Thoracic aorta (tissue), 2 donors: Measurements from ENCODE around the gene PNPLA7. TPM values are rescaled to one million over a fixed set of nuclear protein-coding genes. Genes with fewer than 3 reads are reported as not detected.
"Not testable (repeated sequence)": the region's sequence is repeated elsewhere in the genome, so short reads cannot be mapped to it uniquely, and the experiment has no call there.

Experiments used
- ATAC-seq: fragments of 150-250 bp; one replicate; pipeline ENCODE4 v1.8.0; 2017; ENCODE audit warnings: low read depth; ENCODE audit not compliant: insufficient number of reproducible peaks, low FRiP score
- DNase-seq: peaks from one replicate; pipeline ENCODE4 v3.0.0-alpha.2; 2020; ENCODE audit warnings: low spot score
- H3K27ac ChIP-seq, 2 donors: fragments of 200-600 bp; sonication (generic); 1 replicate in 1 of 2; 2 replicates in 1 of 2; pipeline ENCODE4 v1.5.1; 2016; ENCODE audit warnings: mild to moderate bottlenecking in 2 of 2, moderate library complexity in 2 of 2
- H3K27me3 ChIP-seq: fragments of 200-600 bp; sonication (generic); replicated peaks from 2 replicates; pipeline ENCODE4 v1.6.0; 2016; ENCODE audit warnings: mild to moderate bottlenecking; ENCODE audit not compliant: insufficient read depth
- H3K36me3 ChIP-seq: fragments of 200-600 bp; sonication (generic); one replicate; pipeline ENCODE4 v1.5.1; 2016
- H3K4me1 ChIP-seq, 2 donors: fragments of 200-600 bp; sonication (generic); 1 replicate in 1 of 2; 2 replicates in 1 of 2; pipeline versions ENCODE4 v1.5.1 to v1.6.0; 2016; ENCODE audit warnings: low read depth in 2 of 2, mild to moderate bottlenecking in 1 of 2; ENCODE audit not compliant: control insufficient read depth in 1 of 2
- H3K4me3 ChIP-seq: fragments of 200-600 bp; sonication (generic); 2 replicates; pipeline ENCODE4 v1.5.1; 2016; ENCODE audit warnings: mild to moderate bottlenecking
- H3K9me3 ChIP-seq: fragments of 200-600 bp; sonication (generic); 2 replicates; pipeline ENCODE4 v1.5.1; 2016
- CTCF ChIP-seq: fragments of 200-600 bp; sonication (generic); IDR thresholded peaks from one replicate; pipeline ENCODE4 v1.5.1; 2019; ENCODE audit warnings: antibody characterized with exemption
- total RNA-seq, 2 donors: library from RNA; depleted of rRNA; stranded (reverse); fragments of >200 nt; gene quantifications; one replicate each; pipeline versions ENCODE4 v1.1.0 to v1.2.3, GENCODE V29; 2016

PNPLA7 gene
- total RNA-seq = 10 to 100 TPM; 12.7 to 21.4 TPM

GRCh38 chr9:137550231-137550621 is at the start of gene PNPLA7:
TSS of gene PNPLA7 (minus strand) at chr9:137550402. CDS start at chr9:137550197, 205 bp downstream.
- peak; percentile 72 for DNase-seq
- no peak for ATAC-seq
- H3K4me1 ChIP-seq = peaks cover 16 to 40% of the 10 kb centered on the region in 2 donors

GRCh38 chr9:137598943-137599342 is 48.7 kb upstream of the PNPLA7 start:
- no peaks in the 10 kb centered on the region for H3K9me3 ChIP-seq
- H3K27me3 ChIP-seq = no peaks in the 10 kb centered on the region
- peaks cover 0 to 8% of the 10 kb centered on the region in 2 donors for H3K4me1 ChIP-seq
- no peak overlapping the region for H3K27ac ChIP-seq
- ATAC-seq = no peak
- H3K4me3 ChIP-seq = no peak overlapping the region
- no peak for TF ChIP-seq CTCF
- no peak for DNase-seq
- no peaks in the 10 kb centered on the region for H3K36me3 ChIP-seq

More at GRCh38 chr9:137550231-137550621, at the start of gene PNPLA7:
- Histone ChIP-seq H3K27ac (peak within 1 kb of the TSS; percentile 81 to 85), H3K27me3 (no peaks in the 10 kb centered on the region), H3K36me3 (peaks cover 8% of the 10 kb centered on the region), H3K9me3 (no peaks in the 10 kb centered on the region), H3K4me3 (peak within 1 kb of the TSS; percentile 96)
- TF ChIP-seq CTCF = no peak

GRCh38 chr9:137596577-137596976 is 46.4 kb upstream of the PNPLA7 start:
- H3K4me3 ChIP-seq, H3K36me3 ChIP-seq, ATAC-seq, H3K9me3 ChIP-seq, H3K27ac ChIP-seq, DNase-seq, H3K27me3 ChIP-seq, H3K4me1 ChIP-seq: not testable (repeated sequence)

- Histone ChIP-seq H3K4me1 (peaks cover 9 to 14% of the 10 kb centered on the region in 2 donors), H3K4me3 (no peak overlapping the region), H3K9me3 (no peaks in the 10 kb centered on the region), H3K36me3 (no peaks in the 10 kb centered on the region), H3K27ac (no peak overlapping the region), H3K27me3 (no peaks in the 10 kb centered on the region)
- no peak for DNase-seq
- ATAC-seq = no peak
- no peak for TF ChIP-seq CTCF
These were observed 43.0 kb upstream of the PNPLA7 start for GRCh38 chr9:137593176-137593575.

GRCh38 chr9:137592767-137593166 is 42.6 kb upstream of the PNPLA7 start:
- H3K27ac ChIP-seq = no peak overlapping the region
- DNase-seq = no peak
- H3K4me3 ChIP-seq = no peak overlapping the region
- H3K36me3 ChIP-seq = peaks cover 4% of the 10 kb centered on the region
- no peak for ATAC-seq
- H3K9me3 ChIP-seq = no peaks in the 10 kb centered on the region
- peaks cover 9 to 14% of the 10 kb centered on the region in 2 donors for H3K4me1 ChIP-seq
- H3K27me3 ChIP-seq = no peaks in the 10 kb centered on the region
- TF ChIP-seq CTCF = no peak
